ENCODE results near the gene PRDM11. TPM values are rescaled to one million over a fixed set of nuclear protein-coding genes. Genes with fewer than 3 reads are reported as not detected.

PRDM11 gene
- total RNA-seq, 1 experiment from 2014 or later = 12.6 TPM

- TF ChIP-seq EZH2 (IDR thresholded peaks at IDR 0.05; ENCODE audit: borderline replicate concordance, low read depth, low read length, poor library complexity, severe bottlenecking) (no peak), CTCF (conservative IDR thresholded peaks at IDR 0.05; ENCODE audit: low read depth, low read length) (no peak)
- H3K27me3 ChIP-seq (replicated peaks; ENCODE audit: insufficient read depth, low read depth, low read length, poor library complexity) = no peaks in the 10 kb centered on the region
- no peak overlapping the region for H3K4me3 ChIP-seq (ENCODE audit: low read depth, low read length, poor library complexity, severe bottlenecking)
- peaks cover 7% of the 10 kb centered on the region for H3K4me1 ChIP-seq (ENCODE audit: insufficient read depth, low read length, poor library complexity, severe bottlenecking)
- no peak for DNase-seq (ENCODE audit: low spot score)
- peak overlapping the region; percentile 35 for H3K27ac ChIP-seq (ENCODE audit: low read depth, low read length, poor library complexity, severe bottlenecking)
- H3K36me3 ChIP-seq (ENCODE audit: insufficient read depth, low read length, poor library complexity, severe bottlenecking) = no peaks in the 10 kb centered on the region
- intact Hi-C loops (cut with micrococcal nuclease; ENCODE audit: unreplicated experiment) = no loop called here
- no TSS peak for BruUV-seq (replicated peaks)
- ChIA-PET CTCF (no interaction called here), POLR2A (ENCODE audit: low non-redundant PET) (no interaction called here)
- H3K9me3 ChIP-seq (ENCODE audit: low read depth, low read length, poor library complexity, severe bottlenecking) = no peaks in the 10 kb centered on the region
Observed at GRCh38 chr11:45157247-45158209, 11.1 kb downstream of the PRDM11 start.

- ChIA-PET POLR2A (ENCODE audit: low non-redundant PET) (no interaction called here), CTCF (no interaction called here)
- H3K27ac ChIP-seq (ENCODE audit: low read depth, low read length, poor library complexity, severe bottlenecking) = peak overlapping the region; percentile 35
- H3K4me1 ChIP-seq (ENCODE audit: insufficient read depth, low read length, poor library complexity, severe bottlenecking) = peaks cover 7% of the 10 kb centered on the region
- DNase-seq (ENCODE audit: low spot score) = no peak
- no peak overlapping the region for H3K4me3 ChIP-seq (ENCODE audit: low read depth, low read length, poor library complexity, severe bottlenecking)
- H3K36me3 ChIP-seq (ENCODE audit: insufficient read depth, low read length, poor library complexity, severe bottlenecking) = no peaks in the 10 kb centered on the region
- no peaks in the 10 kb centered on the region for H3K9me3 ChIP-seq (ENCODE audit: low read depth, low read length, poor library complexity, severe bottlenecking)
- BruUV-seq (replicated peaks) = no TSS peak
- intact Hi-C loops (cut with micrococcal nuclease; ENCODE audit: unreplicated experiment) = no loop called here
- TF ChIP-seq EZH2 (IDR thresholded peaks at IDR 0.05; ENCODE audit: borderline replicate concordance, low read depth, low read length, poor library complexity, severe bottlenecking) = no peak
- no peak for TF ChIP-seq CTCF (conservative IDR thresholded peaks at IDR 0.05; ENCODE audit: low read depth, low read length)
- H3K27me3 ChIP-seq (replicated peaks; ENCODE audit: insufficient read depth, low read depth, low read length, poor library complexity) = no peaks in the 10 kb centered on the region
Observed at GRCh38 chr11:45158210-45158731, 11.8 kb downstream of the PRDM11 start.

GRCh38 chr11:45158891-45159605 lies 12.6 kb downstream of the PRDM11 start:
- no peaks in the 10 kb centered on the region for H3K9me3 ChIP-seq (ENCODE audit: low read depth, low read length, poor library complexity, severe bottlenecking)
- POLR2A ChIA-PET (ENCODE audit: low non-redundant PET) = no interaction called here
- H3K27me3 ChIP-seq (replicated peaks; ENCODE audit: insufficient read depth, low read depth, low read length, poor library complexity) = no peaks in the 10 kb centered on the region
- intact Hi-C loops (cut with micrococcal nuclease; ENCODE audit: unreplicated experiment) = no loop called here
- H3K27ac ChIP-seq (ENCODE audit: low read depth, low read length, poor library complexity, severe bottlenecking) = peak overlapping the region; percentile 35
- H3K36me3 ChIP-seq (ENCODE audit: insufficient read depth, low read length, poor library complexity, severe bottlenecking) = no peaks in the 10 kb centered on the region
- DNase-seq (ENCODE audit: low spot score) = no peak
- CTCF ChIA-PET = no interaction called here
- TF ChIP-seq EZH2 (IDR thresholded peaks at IDR 0.05; ENCODE audit: borderline replicate concordance, low read depth, low read length, poor library complexity, severe bottlenecking) = no peak
- no peak for TF ChIP-seq CTCF (conservative IDR thresholded peaks at IDR 0.05; ENCODE audit: low read depth, low read length)
- no peak overlapping the region for H3K4me3 ChIP-seq (ENCODE audit: low read depth, low read length, poor library complexity, severe bottlenecking)
- BruUV-seq (replicated peaks) = no TSS peak
- H3K4me1 ChIP-seq (ENCODE audit: insufficient read depth, low read length, poor library complexity, severe bottlenecking) = peaks cover 10% of the 10 kb centered on the region

Measured in A673 (cell line).